ENCODE data around the gene A3GALT2. TPM values are rescaled to one million over a fixed set of nuclear protein-coding genes. Genes with fewer than 3 reads are reported as not detected.

The A3GALT2 gene
- total and polyA plus RNA-seq, 9 donors, result not detected

DNA sequence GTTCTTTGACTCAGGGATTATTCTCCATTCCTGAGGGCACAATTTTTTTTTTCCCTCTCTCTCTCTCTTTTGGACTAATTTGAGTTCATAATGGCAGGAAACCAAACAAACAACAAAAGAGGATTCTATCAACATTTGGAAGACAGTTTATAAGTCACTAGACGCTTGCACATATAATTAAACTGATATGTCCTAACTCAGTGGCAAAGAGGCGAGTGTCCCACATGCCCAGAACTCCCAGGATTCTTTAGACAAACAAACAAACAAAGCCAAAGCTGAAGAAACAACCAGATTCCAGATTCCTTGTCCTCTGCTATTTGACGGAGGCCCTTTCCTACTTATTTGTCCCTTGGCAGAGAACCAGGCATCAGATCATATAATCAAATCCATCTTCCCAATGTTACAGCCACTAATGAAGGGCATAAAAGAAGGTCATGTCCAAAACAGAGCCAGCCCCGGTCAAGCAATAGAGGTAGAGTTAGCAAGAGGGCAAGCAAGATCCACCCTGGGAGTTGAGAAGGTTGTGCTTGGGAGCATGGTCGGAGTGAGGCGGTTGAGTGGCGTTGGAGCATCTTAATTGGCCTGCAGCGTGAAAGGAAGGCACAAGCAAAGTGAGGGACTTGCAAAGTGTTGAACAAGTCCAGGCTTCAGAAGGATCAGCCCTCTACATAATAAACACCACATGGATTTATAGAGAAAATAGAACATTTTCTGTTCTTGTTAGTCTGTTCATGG, 34.3 kb downstream of the A3GALT2 start:
- no peak overlapping the region for H3K27ac ChIP-seq

DNA sequence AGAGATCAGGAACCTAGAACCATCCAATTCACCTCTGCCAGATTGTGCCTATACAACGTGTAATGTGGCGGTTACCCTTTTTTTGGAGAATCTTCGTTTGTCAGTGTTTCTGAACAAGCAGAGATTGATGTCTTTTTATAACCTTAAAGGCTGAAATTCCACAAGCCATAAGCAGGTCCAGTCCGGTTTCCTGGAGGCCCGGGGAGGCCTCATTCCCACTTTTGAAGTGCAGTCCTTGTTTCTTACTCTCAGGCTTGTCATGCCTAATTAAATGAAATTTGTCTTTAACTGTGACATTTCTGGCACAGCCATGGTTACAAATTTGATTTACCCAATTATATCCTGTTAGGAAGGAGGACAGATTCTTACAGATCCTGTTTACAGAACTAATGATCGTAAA, 36.8 kb downstream of the A3GALT2 start:
- Histone ChIP-seq H3K27me3 (no peaks in the 10 kb centered on the region), H3K4me1 (ENCODE audit: insufficient read depth) (no peaks in the 10 kb centered on the region), H3K27ac (no peak overlapping the region), H3K9me3 (no peaks in the 10 kb centered on the region), H3K36me3 (no peaks in the 10 kb centered on the region), H3K4me3 (no peak overlapping the region)
- DNase-seq, result no peak
- TF ChIP-seq, protein P1, sequence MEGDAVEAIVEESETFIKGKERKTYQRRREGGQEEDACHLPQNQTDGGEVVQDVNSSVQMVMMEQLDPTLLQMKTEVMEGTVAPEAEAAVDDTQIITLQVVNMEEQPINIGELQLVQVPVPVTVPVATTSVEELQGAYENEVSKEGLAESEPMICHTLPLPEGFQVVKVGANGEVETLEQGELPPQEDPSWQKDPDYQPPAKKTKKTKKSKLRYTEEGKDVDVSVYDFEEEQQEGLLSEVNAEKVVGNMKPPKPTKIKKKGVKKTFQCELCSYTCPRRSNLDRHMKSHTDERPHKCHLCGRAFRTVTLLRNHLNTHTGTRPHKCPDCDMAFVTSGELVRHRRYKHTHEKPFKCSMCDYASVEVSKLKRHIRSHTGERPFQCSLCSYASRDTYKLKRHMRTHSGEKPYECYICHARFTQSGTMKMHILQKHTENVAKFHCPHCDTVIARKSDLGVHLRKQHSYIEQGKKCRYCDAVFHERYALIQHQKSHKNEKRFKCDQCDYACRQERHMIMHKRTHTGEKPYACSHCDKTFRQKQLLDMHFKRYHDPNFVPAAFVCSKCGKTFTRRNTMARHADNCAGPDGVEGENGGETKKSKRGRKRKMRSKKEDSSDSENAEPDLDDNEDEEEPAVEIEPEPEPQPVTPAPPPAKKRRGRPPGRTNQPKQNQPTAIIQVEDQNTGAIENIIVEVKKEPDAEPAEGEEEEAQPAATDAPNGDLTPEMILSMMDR (IDR thresholded peaks at IDR 0.05), result no peak
- TF ChIP-seq EP300 (IDR thresholded peaks at IDR 0.05) (no peak), POLR2A (IDR thresholded peaks at IDR 0.05) (no peak)
- intact Hi-C loops (cut with DNase I), result no loop called here
- 79 to 84% (median 80%) methylated on average over 6 of the region's 6 CpGs for WGBS, 3 donors

More for the DNA sequence above, 34.3 kb downstream of the A3GALT2 start:
- intact Hi-C loops (cut with DNase I), result no loop called here
- TF ChIP-seq POLR2A (IDR thresholded peaks at IDR 0.05) (no peak), EP300 (IDR thresholded peaks at IDR 0.05) (no peak)
- TF ChIP-seq, protein P1 (IDR thresholded peaks at IDR 0.05), result no peak
- Histone ChIP-seq H3K9me3 (no peaks in the 10 kb centered on the region), H3K27me3 (no peaks in the 10 kb centered on the region), H3K36me3 (no peaks in the 10 kb centered on the region), H3K4me3 (no peak overlapping the region), H3K4me1 (ENCODE audit: insufficient read depth) (no peaks in the 10 kb centered on the region)
- WGBS, 3 donors, result 77 to 83% (median 77%) methylated on average over 8 of the region's 8 CpGs
- peak in 1 of 5 donors; percentile 19 for DNase-seq

DNA sequence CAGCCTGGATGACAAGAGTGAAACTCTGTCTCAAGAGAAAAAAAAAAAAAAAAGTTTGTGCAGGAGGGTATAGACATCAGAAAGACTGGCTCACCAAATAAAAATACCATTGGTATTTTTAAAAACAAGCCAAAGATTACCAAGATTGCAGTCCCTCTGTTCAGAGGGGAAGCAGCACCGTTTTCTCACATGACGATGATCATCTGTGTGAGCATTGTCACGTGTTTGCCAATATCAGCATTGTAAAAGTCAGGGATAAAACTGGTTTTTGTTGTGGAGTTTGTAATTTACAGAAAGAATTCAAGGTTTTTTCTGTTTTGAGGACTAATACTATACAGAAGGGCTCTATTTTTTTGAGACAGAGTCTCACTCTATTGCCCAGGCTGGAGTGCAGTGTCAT, 38.1 kb downstream of the A3GALT2 start:
- Histone ChIP-seq H3K36me3 (no peaks in the 10 kb centered on the region), H3K4me1 (ENCODE audit: insufficient read depth) (no peaks in the 10 kb centered on the region), H3K4me3 (no peak overlapping the region), H3K9me3 (no peaks in the 10 kb centered on the region), H3K27ac (no peak overlapping the region), H3K27me3 (no peaks in the 10 kb centered on the region)
- no peak for TF ChIP-seq POLR2A (IDR thresholded peaks at IDR 0.05)
- TF ChIP-seq EP300 (IDR thresholded peaks at IDR 0.05), result no peak
- TF ChIP-seq, protein P1 (IDR thresholded peaks at IDR 0.05), result no peak
- DNase-seq, result no peak
- WGBS, 3 donors, result 56 to 72% (median 68%) methylated on average over 3 of the region's 3 CpGs
- intact Hi-C loops (cut with DNase I), result no loop called here

DNA sequence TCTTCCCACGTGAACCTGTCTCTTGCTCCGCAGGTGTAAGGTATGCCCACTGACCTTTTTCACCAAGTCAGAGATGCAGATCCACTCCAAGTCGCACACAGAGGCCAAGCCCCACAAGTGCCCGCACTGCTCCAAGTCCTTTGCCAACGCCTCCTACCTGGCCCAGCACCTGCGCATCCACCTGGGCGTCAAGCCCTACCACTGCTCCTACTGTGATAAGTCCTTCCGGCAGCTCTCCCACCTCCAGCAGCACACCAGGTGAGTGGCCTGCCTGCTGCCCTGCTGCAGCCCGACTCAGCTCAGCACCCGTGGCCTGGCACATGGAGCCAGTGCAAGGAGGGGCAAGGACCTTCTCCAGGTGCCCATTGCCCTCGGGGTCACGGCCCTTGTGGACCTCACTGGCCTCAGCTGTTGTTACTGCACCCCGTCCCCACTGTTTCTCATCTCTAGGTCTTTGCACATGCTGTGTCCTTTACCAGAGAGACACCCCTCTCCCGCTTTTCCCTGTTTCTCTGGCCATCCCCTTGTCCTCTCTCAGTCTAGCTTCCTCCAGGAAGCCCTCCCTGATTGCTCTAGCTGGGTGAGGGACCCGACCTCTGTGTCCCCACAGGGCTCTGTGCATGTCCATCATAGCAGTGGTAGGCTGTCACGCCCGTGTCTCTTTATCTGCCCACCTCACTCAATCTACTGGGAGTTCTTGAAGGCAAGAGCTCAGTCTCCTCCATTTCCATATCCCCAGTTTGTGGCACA, 39.2 kb downstream of the A3GALT2 start:
- 92 to 93% (median 92%) methylated on average over 17 of the region's 17 CpGs for WGBS, 3 donors

More for the DNA sequence above, 39.2 kb downstream of the A3GALT2 start:
- Histone ChIP-seq H3K27ac (no peak overlapping the region), H3K4me3 (no peak overlapping the region), H3K36me3 (no peaks in the 10 kb centered on the region), H3K9me3 (no peaks in the 10 kb centered on the region), H3K4me1 (ENCODE audit: insufficient read depth) (no peaks in the 10 kb centered on the region), H3K27me3 (no peaks in the 10 kb centered on the region)
- TF ChIP-seq, protein P1 (IDR thresholded peaks at IDR 0.05), result no peak
- intact Hi-C loops (cut with DNase I), result no loop called here
- peak in 1 of 5 donors; percentile 27 for DNase-seq

Measured in ovary (tissue), 9 donors.